GM21737 (cell line): ENCODE results near the gene FXYD6.
"Not testable (repeated sequence)": the region's sequence is repeated elsewhere in the genome, so short reads cannot be mapped to it uniquely, and the experiment has no call there.

ENCODE experiments used
- ATAC-seq: cut with Tn5 transposase; IDR thresholded peaks from one replicate; pipeline ENCODE4 v1.9.1; 2021; ENCODE audit warnings: mild to moderate bottlenecking, moderate library complexity; ENCODE audit not compliant: unreplicated experiment

FXYD6 gene

DNA sequence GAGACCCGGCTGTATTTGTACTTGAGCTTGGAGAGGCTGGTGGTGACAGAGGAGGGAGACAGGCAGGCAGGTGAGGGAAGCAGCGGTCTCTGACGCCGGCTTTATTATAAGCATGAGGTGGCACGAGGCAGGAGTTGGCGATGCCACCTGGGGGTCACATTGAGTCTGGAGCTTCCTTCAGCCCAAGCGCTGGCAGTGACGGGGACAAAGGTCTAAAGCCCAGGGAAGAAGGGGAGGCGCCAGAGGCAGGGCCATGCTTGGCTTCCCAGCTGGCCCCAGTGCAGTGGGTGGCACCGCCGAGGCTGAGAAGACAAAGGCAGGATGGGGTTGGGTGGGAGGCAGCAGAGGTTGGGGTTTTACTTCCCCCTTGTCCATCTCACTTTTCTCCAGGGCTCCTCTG lies 56.4 kb downstream of the FXYD6 start:
- no peak for ATAC-seq

DNA sequence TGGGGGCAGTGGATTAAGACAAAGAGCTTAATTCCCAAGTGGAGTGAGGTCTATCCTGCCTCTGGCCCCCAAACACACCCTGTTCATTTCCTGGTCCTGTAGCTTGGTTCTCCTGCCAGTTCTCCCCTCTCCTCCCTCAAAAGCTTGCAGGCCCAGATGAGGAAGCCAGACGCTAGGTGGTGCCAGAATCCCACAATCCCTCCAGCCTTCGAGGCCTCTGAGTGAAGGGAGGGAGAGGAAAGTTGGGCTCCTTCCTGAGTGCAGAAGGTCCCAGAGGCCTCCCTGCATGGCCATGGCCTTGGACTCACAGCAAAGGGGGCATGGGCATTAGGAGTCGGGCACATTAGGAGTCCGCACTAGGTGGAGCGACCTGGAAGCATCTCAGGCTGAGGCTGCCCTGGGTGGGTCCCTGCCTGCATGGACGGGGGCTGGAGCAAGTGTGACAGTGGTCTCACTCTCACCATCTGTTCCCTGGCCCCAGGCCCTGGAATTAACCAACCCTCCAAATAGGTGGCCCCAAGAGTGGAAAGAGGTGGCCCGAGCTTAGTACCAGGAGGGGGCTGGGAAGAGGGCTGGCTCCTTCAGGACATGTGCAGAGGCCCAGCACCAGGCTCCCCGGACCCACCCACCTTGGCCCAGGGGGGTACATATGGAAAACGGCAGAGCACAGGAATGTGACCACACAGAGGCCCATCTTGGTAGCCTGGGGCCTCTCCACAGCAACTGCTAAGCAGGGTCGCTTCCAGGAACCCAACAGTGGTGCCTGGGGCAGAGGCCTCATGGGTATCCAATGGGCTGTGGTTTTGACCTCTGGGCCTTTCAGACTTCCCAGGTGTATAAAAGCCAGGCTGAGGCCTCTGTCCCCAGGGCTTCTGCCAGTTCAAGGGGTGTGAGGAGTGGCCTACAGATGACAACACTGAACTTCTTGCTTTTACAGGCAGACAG lies 57.1 kb downstream of the FXYD6 start:
- no peak for ATAC-seq

DNA sequence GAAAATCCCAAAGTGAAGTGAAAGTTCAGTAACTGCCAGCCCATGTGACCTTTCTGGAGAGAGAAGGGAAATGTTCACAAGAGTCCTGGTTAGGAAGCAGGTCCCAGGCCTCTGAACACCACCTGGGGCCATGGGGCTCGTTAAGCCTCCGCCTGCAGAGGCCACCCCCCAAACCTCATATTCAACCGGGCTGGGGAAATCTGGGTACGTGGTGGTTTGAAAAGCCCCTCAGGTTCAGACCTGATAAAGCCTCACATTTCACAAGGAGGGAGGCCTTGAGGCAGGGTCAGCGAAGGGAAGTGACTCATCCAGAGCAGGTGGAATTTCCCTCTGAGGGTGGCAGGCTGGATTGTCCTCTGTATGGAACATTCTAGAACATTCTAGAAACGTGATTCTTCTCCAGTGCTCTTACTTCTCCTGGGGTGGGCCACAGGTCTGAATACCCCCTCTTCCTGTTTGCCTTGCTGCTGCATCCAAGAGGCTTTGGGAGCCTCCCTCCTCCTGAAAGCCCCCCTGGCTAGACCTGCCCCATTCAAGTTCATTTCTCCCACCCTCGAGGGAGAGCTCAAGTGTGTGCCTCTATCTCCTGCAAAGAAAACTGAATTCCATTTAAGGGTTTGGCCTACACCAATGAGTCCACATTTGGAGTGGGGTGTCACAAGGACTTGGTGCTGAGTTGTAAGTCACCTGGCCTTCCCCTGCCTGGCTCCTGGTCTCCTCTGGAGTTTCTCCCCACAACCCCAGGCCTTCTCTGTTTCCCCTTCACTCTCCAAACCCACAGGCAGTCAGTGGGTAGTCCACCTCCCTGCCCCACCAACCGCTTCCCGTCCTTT lies 58.2 kb downstream of the FXYD6 start:
- ATAC-seq, result no peak

DNA sequence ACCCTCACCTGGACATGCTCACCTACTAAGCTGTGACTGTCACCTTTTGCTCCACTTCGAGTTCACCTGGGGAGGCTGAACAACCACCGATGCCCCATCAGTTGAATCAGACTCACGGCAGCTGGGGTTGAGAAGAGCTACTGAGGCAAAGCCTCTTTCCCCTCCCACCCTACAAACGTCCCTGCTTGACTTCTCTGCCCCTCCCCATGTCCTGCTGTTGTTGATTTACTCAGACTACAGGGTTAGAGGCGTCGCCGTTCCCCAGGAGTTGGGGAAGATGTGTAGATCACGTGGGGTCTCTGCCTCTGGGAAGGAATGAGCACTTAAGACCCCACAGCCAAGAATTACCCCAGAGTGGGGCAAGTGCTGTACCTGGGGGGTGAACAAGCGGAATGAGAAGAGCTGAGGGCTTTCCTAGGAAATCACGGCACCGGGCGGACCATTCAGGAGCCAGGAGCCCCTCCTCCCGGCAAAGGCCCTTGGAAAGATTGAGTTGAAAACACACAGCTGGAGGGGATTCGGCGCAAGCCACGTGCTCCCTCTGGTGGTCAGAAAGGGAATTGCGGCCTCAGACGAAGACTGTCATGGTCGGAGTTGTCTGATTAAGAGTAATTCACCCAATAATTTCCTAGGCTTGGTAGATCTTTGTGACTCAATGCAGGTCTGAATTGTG lies 59.0 kb downstream of the FXYD6 start:
- no peak for ATAC-seq

DNA sequence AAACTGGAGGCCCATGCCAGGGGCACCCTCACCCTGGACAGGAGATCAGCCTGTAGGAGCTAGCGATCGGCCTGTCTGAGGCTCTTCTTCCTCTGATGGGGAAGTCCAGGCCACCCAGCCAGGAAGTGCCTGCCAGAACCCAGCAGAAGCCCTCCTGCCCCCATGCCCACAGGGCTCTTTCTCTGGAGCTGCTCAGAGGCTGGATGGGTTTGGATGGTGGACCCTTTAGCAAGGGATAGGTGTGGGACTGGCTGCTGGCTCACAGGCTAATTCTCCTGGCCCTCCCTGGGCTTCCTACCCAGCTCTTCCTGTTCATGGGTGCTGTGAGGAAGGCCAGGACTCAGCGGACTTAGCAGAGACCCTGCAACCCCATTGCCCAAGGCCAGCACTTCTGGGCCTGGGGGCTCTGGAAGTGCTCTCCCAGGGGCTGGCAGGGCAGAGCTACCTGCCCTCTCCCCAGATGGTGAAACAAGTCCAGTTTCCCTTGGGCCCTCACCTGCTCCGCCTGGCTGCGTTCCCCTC lies 59.6 kb downstream of the FXYD6 start:
- no peak for ATAC-seq

DNA sequence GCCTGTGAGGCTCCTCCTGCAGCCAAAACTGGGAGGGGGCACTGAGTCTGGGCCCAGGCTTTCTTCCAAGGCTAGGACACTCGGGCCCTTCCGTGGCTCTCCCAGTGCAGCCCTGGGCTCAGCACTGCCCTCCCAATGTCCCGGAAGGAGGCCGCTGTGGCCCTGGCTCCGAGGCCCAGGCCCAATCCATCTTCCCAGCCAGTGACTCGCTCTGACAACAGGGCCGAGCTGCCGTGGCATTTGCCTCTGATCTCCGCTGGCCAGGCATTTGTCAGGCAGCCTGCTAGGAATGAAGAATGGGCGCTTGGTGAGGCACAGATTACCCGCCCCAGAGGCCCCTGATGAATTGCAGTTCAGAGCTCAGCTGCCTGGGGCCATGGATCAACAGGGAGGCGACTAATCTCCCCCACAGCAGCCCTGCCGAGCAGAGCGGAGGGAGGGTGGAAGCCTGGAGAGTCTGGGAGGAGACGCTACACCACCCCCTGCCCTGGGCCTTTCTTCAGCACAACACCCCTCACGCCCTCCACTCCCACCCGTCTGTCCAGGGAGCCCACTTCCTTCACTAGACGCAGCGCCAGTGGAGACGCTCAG lies 60.2 kb downstream of the FXYD6 start:
- no peak for ATAC-seq

DNA sequence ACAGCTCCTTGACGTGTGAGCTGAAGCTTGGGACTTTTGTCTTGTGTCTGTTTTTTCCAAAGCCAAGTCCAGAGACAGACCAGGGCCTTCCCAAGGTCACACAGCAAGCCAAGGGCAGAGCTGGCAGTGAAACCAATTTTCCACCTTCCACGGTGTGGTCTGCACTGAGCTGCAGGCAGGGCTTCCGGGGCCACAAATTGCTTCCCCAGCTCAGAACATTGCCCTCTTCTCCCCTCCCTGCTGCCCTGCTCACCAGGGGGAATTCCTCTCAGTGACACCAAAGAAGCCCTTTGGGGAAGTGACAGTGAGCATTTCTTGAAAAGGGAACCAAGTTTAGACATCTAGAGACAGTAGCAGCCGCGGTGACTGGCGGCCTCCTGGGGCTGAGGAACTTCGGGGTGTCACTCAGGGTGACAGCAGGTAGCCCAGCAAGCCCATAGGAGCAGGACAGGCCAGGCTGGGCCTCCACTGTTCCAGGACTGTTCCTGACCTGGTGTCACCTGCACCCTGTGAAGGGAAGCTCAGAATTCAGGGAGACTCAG lies 61.1 kb downstream of the FXYD6 start:
- ATAC-seq, result peak; percentile 52

DNA sequence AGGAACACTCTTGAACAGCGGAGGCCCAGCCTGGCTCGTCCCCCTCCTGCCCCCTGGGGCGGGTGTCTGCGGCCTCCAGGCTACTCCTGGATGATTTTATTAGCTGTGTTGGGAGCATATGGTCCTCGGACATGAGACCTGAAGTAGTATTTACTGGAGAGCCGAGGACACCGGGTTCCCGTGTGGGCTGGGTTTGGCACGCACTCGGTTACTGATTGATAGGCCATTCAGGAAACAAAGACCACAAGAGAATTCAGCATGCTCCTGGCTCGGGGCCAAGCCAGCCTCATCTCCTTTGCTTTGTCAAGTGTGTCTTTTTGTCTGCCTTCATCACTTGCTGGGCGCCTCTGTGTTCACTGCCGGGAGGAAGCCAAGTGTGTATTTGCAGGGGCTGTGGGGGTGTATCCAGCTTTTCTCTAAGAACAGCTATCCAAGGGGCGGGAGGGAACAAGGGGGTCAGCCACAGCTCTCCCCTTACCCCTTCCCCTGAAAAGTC lies 61.6 kb downstream of the FXYD6 start:
- ATAC-seq, result peak; percentile 35

DNA sequence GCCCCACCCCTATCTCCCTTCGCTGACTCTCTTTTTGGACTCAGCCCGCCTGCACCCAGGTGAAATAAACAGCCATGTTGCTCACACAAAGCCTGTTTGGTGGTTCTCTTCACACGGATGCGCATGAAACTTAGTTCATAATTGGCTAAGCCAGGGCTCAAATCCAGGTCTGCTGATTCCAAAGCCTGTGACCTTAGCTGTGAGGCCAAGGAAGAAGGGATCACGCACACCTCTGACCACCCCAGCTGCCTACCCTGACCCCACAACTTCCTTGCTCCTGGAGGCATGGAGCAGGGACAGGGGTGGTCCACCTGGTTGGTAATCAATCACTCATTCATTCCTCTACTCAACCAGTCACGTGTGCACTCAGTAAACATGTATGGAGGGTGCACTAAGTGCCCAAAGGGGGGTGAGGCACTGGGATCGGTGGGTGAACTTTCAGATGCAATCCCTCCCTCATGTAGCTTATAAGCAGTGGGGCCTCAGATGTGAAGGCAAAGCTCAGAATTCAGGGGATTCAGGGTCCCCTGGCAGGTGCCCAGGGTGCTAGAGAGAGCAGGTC lies 62.2 kb downstream of the FXYD6 start:
- no peak for ATAC-seq

DNA sequence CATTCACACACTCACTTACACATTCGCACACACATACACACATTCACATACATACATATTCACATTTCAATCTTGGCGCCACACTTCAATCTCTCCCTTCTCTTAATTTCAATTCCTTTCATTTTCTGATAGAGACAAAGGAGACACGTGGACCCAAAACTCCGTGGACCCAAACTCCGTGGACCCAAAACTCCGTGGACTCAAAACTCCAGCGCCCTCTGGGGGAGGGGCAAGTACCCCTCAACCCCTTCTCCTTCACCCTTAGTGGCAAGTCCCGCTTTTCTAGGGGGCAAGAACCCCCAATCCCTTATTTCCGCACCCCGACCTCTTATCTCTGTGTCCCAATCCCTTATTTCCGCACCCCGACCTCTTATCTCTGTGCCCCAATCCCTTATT lies 66.4 kb downstream of the FXYD6 start:
- ATAC-seq, result not testable (repeated sequence)

DNA sequence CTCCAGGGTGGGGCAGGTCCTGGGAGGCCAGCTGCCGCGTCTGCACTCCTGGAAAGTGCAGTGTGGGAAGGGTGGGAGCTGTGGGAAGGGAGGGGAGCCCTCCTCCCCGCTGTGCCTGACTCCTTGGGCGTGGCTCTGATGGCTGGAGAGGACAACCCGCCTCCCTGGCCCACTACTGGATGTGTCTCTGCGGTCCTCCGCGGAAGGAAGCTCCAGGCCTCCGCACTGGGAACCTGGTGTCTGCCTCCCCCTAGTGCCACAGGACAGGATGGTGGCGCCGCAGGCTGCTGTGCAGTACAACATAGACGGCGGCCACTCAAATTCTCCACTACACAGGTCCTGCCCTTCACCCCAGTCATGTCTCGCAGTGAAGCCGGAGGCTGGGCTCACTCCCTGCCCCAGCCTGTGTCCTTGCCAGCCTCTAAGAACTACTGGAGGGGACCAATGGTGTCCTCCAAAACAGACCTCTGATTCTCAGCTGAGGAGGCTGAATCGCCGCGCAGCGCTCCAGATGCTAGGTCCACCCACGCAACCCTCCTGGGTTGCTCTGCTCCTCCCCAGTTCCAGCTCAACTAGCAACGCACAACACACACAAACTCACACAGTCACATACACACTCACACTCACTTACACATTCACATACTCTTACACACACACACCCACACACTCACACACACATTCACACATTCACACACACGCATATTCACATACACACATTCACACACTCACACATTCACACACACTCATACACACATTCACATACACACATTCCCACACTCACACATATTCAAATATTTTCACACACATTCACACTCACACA lies 67.0 kb downstream of the FXYD6 start:
- peak; percentile 76 for ATAC-seq

DNA sequence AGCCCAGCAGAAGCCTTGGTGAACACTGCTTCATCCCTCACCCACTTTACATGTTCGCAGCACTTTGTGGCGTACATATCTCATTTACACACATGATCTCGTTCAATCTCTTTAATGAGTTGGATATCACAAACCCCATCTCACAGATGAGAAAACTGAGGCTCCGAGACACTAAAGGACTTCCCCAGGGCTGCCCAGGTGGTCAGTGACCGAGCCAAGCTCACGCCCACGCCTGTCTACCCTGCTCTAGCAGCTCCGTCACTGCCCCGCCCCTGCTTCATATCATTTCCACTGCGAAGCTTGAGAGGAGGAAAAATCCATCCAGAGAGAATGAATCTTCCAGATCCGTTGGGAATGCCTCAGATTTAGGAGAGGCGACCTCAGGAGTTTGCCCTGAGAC lies 67.7 kb downstream of the FXYD6 start:
- ATAC-seq, result no peak

DNA sequence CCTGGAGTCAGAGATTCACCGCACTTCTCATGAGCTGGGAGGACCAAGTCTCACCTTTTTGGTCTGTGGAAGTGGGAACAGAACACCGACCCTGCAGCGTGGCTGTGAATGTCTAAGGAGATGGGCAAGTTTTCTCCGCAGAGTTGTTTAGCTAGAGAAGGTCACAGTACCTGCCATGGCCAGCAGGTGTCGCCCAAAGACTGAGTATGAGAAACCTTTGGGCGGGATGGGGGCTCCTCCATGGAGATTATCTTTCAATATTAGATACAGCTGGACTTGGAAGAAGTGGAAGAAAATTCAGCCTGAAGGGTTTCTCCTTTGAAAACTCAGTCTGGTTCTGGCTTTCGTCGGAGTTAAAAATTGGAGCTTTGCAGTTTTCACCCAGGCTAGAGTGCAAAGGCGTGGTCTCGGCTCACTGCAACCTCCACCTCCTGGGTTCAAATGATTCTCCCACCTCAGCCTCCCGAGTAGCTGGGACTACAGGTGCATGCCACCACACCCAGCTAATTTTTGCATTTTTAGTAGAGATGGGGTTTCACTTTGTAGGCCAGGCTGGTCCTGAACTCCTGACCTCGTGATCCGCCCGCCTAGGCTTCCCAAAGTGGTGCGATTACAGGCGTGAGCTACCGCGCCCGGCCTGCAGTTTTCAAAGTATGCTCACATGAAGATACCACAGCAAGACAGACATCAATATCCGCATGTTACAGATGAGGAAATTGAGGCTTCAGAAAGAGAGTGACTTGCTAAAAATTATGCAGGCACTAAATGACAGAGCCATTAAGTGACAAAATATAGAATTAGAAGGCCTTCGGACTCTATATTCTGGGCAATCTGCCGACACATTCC lies 68.8 kb downstream of the FXYD6 start:
- ATAC-seq, result no peak

DNA sequence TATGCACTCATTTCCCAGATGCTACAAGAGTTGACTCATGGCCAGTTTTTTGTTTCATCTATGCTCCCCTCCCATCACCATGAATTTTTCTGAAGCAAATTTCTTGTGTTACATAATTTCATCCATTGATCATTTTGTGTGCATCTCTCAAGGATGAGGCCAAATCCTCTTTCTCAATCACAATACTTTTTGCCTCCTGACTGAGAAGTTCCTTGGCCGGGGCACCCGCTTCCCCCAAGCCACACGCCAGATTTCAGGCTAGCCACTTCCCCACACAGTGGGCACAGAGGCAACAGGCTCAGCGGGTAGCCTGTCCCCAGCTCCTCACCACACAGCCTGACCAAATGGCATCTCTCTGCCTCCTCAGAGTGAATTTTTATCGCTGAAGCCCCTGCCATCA lies 69.6 kb downstream of the FXYD6 start:
- no peak for ATAC-seq

DNA sequence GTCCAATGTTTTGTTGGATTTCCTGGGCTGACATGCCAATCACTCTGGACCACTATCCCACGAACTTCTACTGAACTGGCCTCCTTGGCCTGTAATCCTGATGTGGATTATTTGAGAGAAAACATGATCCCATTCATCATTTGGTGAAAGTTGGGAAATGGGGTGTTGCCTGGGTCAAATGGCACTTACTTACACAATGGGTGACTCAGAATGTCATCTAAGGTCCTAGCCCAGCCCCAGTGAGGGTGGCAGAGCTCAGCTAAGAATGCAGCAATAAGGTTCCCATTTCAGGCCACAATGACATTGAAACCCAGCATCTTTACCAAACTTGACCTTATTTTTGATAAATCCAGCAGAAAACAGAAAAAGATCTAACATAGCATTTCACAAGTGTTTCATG lies 71.4 kb downstream of the FXYD6 start:
- no peak for ATAC-seq

DNA sequence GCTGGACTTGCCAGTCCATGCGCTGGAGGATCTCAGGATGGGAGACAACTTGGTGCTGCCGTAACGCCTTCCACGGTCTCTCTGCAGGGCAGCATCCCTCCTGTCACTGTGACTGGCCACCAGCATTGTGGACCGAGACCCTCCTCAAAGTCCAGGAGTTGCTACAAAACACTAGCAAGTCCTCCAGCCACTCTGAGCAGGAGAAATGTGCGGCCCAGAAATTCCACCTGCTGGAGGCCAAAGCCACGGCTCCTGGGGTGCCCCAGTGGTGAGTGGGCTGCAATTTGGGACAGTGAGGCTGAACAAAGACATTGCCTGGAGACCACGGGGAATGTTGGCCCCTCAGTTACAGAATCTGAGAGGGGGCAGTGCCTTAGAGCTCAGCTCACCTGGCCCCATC lies 72.6 kb downstream of the FXYD6 start:
- no peak for ATAC-seq

DNA sequence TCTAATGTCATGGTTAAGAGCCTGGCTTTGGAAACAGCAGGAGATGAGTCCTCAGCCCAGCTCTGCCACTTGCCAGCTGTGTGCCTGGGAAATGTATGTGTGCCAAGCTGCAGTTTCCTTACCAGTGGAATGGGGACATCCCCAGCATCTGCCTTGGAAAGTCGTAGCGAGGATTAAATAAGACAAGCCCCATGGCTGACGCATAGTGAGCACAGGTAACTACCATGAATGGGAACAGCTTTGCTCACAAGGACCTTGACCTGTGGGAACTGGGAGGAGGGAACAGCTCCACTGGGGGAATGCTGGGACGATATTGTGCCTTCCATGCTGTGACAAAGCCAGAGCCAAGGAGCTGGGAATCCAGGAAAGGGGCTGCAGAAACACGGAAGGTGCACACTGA lies 76.8 kb downstream of the FXYD6 start:
- ATAC-seq, result no peak

DNA sequence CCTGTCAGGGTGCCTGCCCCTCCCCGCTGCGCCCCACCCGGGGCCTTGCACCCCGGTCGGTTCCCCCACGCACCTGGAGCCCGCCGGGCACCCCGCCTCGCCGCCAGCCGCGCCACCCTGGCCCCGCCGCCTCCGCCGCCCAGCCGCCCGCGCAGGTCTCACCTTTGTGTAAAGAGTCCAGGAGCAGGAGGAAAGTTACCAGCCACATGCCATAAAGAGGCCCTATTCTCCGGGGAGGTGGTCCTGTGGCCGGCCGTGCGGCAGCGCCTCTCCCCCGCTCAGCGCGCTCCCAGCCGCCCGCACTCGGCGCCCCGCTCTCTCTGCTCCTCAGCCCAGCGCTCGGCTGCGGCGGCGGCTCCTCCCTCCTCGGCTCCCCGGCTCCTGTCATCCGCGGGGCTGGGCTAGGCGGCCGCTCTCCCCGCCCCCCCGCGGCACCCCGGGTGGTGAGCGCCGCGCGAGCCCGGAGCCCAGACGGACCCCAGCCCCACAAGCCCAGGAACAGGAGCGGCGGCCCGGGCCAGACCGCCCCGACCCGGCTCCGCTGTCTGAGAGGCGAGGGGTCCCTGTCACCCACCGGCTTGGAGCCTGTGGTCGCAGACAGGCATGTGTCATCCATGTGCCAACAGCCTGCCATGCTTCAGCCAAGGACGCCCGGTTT lies 79.5 kb downstream of the FXYD6 start, which contains the start of gene DSCAML1:
TSS of gene DSCAML1 (minus strand) at position 345 of the 658 bp plus-strand sequence. CDS start at position 208, 137 bp downstream.
- no peak for ATAC-seq
